ENCODE data around the gene UST. TPM values are rescaled to one million over a fixed set of nuclear protein-coding genes. Genes with fewer than 3 reads are reported as not detected.

UST gene
- total RNA-seq, 4 donors from 2014 or later: 13.5 to 47.1 (median 33.0) TPM

GRCh38 chr6:149006671-149007070 lies 259.8 kb downstream of the UST start:
- WGBS, 2 donors: 87 to 98% methylated on average over 3 of the region's 3 CpGs
- Histone ChIP-seq H3K27me3 (no peaks in the 10 kb centered on the region), H3K4me1 (no peaks in the 10 kb centered on the region), H3K9me3 (peaks cover 0 to 3% (median 0%) of the 10 kb centered on the region in 4 donors), H3K36me3 (peaks cover 0 to 26% (median 0%) of the 10 kb centered on the region in 3 donors), H3K4me3 (no peak overlapping the region), H3K27ac (no peak overlapping the region)
- DNase-seq (ENCODE audit: low spot score in 2 of 2): no peak
- TF ChIP-seq CTCF (IDR thresholded peaks at IDR 0.05) (no peak), EP300 (IDR thresholded peaks at IDR 0.05) (no peak), POLR2A (IDR thresholded peaks at IDR 0.05) (no peak)

DNA sequence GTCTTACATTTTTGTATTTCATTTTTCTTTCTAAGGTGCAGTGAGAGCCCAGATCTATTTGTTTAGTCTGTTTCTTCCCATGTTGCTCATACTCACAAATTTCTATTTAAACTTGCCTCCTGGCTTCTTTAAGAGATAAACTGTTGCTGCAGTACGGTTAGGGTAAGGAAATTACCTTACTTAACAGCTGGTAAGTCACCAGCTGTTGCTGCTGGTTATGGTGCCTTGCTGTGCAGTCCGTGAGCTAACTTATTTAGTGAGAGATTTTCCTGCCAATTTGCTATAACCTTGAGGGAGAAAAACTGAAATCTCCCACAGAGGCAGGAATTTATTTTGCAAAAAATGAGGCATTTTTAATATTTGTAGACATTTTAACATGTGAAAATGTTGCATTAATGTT lies 261.0 kb downstream of the UST start:
- H3K4me3 ChIP-seq: no peak overlapping the region
- H3K27me3 ChIP-seq: no peaks in the 10 kb centered on the region
- 66 to 82% methylated on average over 2 of the region's 2 CpGs for WGBS, 2 donors
- H3K9me3 ChIP-seq: no peaks in the 10 kb centered on the region
- no peaks in the 10 kb centered on the region for H3K4me1 ChIP-seq
- no peak for DNase-seq (ENCODE audit: low spot score in 2 of 2)
- peaks cover 0 to 26% (median 0%) of the 10 kb centered on the region in 3 donors for H3K36me3 ChIP-seq
- TF ChIP-seq POLR2A (IDR thresholded peaks at IDR 0.05) (no peak), CTCF (IDR thresholded peaks at IDR 0.05) (no peak), EP300 (IDR thresholded peaks at IDR 0.05) (no peak)
- H3K27ac ChIP-seq: no peak overlapping the region

DNA sequence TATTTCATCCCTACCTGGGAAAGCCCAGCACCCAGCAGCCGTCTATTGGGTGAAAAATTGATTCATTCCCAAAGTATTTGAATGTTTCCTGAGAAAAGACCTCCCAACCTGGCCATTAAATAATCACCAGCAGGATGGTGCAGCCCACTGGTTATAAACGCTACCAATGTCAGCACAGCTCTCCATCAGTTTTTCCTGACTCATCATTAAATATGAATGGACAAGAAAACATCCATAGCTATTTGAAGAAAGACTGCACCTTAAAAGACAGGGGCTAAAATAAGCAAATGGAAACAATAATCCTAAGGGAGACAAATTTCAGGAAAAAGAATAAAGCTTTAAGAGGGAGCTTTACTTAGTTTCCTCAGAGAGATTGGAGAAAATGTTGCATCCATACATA lies 261.9 kb downstream of the UST start:
- no peak overlapping the region for H3K27ac ChIP-seq
- H3K36me3 ChIP-seq: peaks cover 0 to 26% (median 0%) of the 10 kb centered on the region in 3 donors
- H3K4me3 ChIP-seq: no peak overlapping the region
- no peak for DNase-seq (ENCODE audit: low spot score in 2 of 2)
- H3K9me3 ChIP-seq: no peaks in the 10 kb centered on the region
- H3K27me3 ChIP-seq: no peaks in the 10 kb centered on the region
- 92 to 97% methylated on average over 2 of the region's 2 CpGs for WGBS, 2 donors
- no peaks in the 10 kb centered on the region for H3K4me1 ChIP-seq
- no peak for TF ChIP-seq CTCF (IDR thresholded peaks at IDR 0.05)

DNA sequence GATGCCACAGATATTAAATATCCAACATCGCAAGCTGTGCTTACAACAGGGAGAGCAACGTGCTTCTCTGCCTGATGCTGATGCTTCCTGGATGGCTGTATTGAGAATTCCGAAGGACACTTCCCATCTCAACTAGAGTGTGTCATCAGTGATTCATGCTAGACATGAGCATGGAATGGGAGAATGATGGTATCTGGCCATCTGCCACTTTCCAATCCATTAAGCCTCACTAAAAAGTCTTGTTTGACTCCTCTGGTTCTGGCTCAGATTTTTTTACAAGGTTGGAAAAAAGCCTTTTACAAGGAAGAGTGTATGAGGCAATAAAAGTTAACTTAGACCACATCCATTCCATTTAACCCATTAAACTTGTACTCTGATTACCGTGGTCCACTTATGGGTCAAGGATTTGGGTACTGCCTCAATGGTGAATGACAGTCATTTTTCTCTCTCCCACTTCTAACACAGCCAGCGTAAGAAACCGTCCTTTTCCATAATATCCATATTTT lies 265.3 kb downstream of the UST start:
- TF ChIP-seq POLR2A (IDR thresholded peaks at IDR 0.05) (no peak), EP300 (IDR thresholded peaks at IDR 0.05) (no peak), CTCF (IDR thresholded peaks at IDR 0.05) (no peak)

GRCh38 chr6:149013586-149014344 lies 266.9 kb downstream of the UST start:
- Histone ChIP-seq H3K36me3 (peaks cover 0 to 8% (median 0%) of the 10 kb centered on the region in 3 donors), H3K9me3 (no peaks in the 10 kb centered on the region), H3K4me3 (no peak overlapping the region), H3K27ac (no peak overlapping the region), H3K27me3 (no peaks in the 10 kb centered on the region), H3K4me1 (peaks cover 0 to 3% (median 0%) of the 10 kb centered on the region in 4 donors)
- no peak for DNase-seq (ENCODE audit: low spot score in 2 of 2)
- WGBS, 2 donors: 70 to 72% methylated on average over 6 of the region's 6 CpGs
- TF ChIP-seq EP300 (IDR thresholded peaks at IDR 0.05) (no peak), POLR2A (IDR thresholded peaks at IDR 0.05) (no peak), CTCF (IDR thresholded peaks at IDR 0.05) (no peak)

More for the DNA sequence above, 265.3 kb downstream of the UST start:
- H3K4me3 ChIP-seq: no peak overlapping the region
- DNase-seq (ENCODE audit: low spot score in 2 of 2): no peak
- no peak overlapping the region for H3K27ac ChIP-seq
- WGBS, 2 donors: 61 to 70% methylated on average over 6 of the region's 6 CpGs
- no peaks in the 10 kb centered on the region for H3K9me3 ChIP-seq
- no peaks in the 10 kb centered on the region for H3K27me3 ChIP-seq
- H3K4me1 ChIP-seq: peaks cover 0 to 3% (median 0%) of the 10 kb centered on the region in 4 donors
- peaks cover 0 to 7% (median 0%) of the 10 kb centered on the region in 3 donors for H3K36me3 ChIP-seq
